Endothelial cell of umbilical vein (primary cell): ENCODE data around the gene DDX31. TPM values are rescaled to one million over a fixed set of nuclear protein-coding genes. Genes with fewer than 3 reads are reported as not detected.

Experiments
- BruUV-seq: library from RNA; stranded (reverse); fragments of 400-500 nt; replicated peaks from 2 replicates; lab custom pipeline; 2021; lab: Mats Ljungman, UMichigan
- CTCF ChIA-PET: fragments of 300-600, 350-600 bp; sonication (Branson Sonifier 250); formaldehyde crosslinking; loops from one replicate; lab custom pipeline; 2021; ENCODE audit warnings: antibody characterized with exemption, inconsistent platforms; lab: Charles Lee
- POLR2A ChIA-PET: fragments of 300-600, 350-600 bp; sonication (Branson Sonifier 250); formaldehyde crosslinking; loops from one replicate; lab custom pipeline; 2021; ENCODE audit warnings: antibody characterized with exemption, inconsistent platforms; lab: Charles Lee
- DNase-seq: peaks from one replicate; pipeline ENCODE4 v3.0.0-alpha.2; 2011; ENCODE audit warnings: low read depth, low spot score
- FAIRE-seq: peaks from 2 replicates; lab custom pipeline; 2011; peaks lifted over from hg19 to GRCh38; lab: Jason Lieb, UNC
- H2AFZ ChIP-seq: 2 replicates; pipeline ENCODE4 v1.6.0; 2012; ENCODE audit warnings: low read depth, low read length, control low read depth, inconsistent platforms
- H3K27ac ChIP-seq: 2 replicates; pipeline ENCODE4 v1.5.1; 2011; ENCODE audit warnings: low read depth, mild to moderate bottlenecking, control low read depth, low read length, moderate library complexity; ENCODE audit not compliant: insufficient read depth
- H3K27me3 ChIP-seq, 2 experiments: 2 replicates each; pipeline versions ENCODE4 v1.6.0 to v1.6.1; 2011; ENCODE audit warnings: low read length in 2 of 2, mixed read lengths in 1 of 2; ENCODE audit not compliant: control insufficient read depth in 2 of 2, insufficient read depth in 2 of 2
- H3K36me3 ChIP-seq, 2 experiments: 2 replicates in 1 of 2; 3 replicates in 1 of 2; pipeline ENCODE4 v1.5.1; 2011; ENCODE audit warnings: low read length in 2 of 2, mild to moderate bottlenecking in 1 of 2, moderate library complexity in 1 of 2; ENCODE audit not compliant: control insufficient read depth in 2 of 2, insufficient read depth in 2 of 2; ENCODE audit errors: extremely low read depth in 1 of 2
- H3K4me1 ChIP-seq: 3 replicates; pipeline ENCODE4 v1.5.1; 2011; ENCODE audit warnings: mild to moderate bottlenecking, low read length; ENCODE audit not compliant: control insufficient read depth, insufficient read depth; ENCODE audit errors: extremely low read depth
- H3K4me2 ChIP-seq: 2 replicates; pipeline ENCODE4 v1.6.1; 2011; ENCODE audit warnings: low read length, control low read depth, mixed read lengths; ENCODE audit not compliant: insufficient read depth
- H3K4me3 ChIP-seq, 3 experiments: fragments of 200-600 bp in 1 of 3; sonication (generic), shearing (Covaris generic) in 1 of 3; replicated peaks in 1 of 3; 2 replicates each; pipeline ENCODE4 v1.5.1; 2011 to 2016; ENCODE audit warnings: control low read depth in 3 of 3, low read length in 3 of 3, mild to moderate bottlenecking in 2 of 3, inconsistent platforms in 1 of 3, low read depth in 1 of 3, moderate library complexity in 1 of 3; ENCODE audit not compliant: insufficient read depth in 1 of 3
- H3K79me2 ChIP-seq: 2 replicates; pipeline ENCODE4 v1.6.0; 2012; ENCODE audit warnings: low read length, inconsistent platforms; ENCODE audit not compliant: control insufficient read depth, insufficient read depth
- H3K9ac ChIP-seq: replicated peaks from 2 replicates; pipeline ENCODE3; 2011; ENCODE audit warnings: low read length, control low read depth; ENCODE audit not compliant: insufficient read depth; ENCODE audit errors: extremely low read depth
- H3K9me1 ChIP-seq: replicated peaks from 3 replicates; pipeline ENCODE4 v1.6.0; 2011; ENCODE audit warnings: mild to moderate bottlenecking, low read length; ENCODE audit not compliant: control insufficient read depth, insufficient read depth; ENCODE audit errors: extremely low read depth
- H3K9me3 ChIP-seq: replicated peaks from 2 replicates; pipeline ENCODE4 v1.5.1; 2012; ENCODE audit warnings: low read length, inconsistent platforms; ENCODE audit not compliant: control insufficient read depth, insufficient read depth
- H4K20me1 ChIP-seq: replicated peaks from 2 replicates; pipeline ENCODE3; 2011; ENCODE audit warnings: mild to moderate bottlenecking, low read length; ENCODE audit not compliant: control insufficient read depth, insufficient read depth; ENCODE audit errors: extremely low read depth
- CTCF ChIP-seq, 2 donors: IDR thresholded peaks; 1 replicate in 1 of 2; 2 replicates in 1 of 2; pipeline ENCODE4 v1.5.1; 2011; ENCODE audit warnings: low read length in 2 of 2, mild to moderate bottlenecking in 2 of 2, moderate library complexity in 2 of 2, control low read depth in 1 of 2, inconsistent platforms in 1 of 2, low read depth in 1 of 2; ENCODE audit not compliant: insufficient read depth in 1 of 2; ENCODE audit errors: extremely low read depth in 1 of 2
- EZH2 ChIP-seq: IDR thresholded peaks from 2 replicates; pipeline ENCODE4 v1.6.1; 2012; ENCODE audit warnings: borderline replicate concordance, low read depth, mild to moderate bottlenecking, moderate library complexity, low read length, inconsistent platforms; ENCODE audit not compliant: severe bottlenecking
- FOS ChIP-seq: IDR thresholded peaks from 2 replicates; pipeline ENCODE4 v1.6.1; 2011; ENCODE audit warnings: mild to moderate bottlenecking, low read length, moderate library complexity, borderline replicate concordance; ENCODE audit not compliant: insufficient read depth
- GATA2 ChIP-seq: IDR thresholded peaks from 2 replicates; pipeline ENCODE4 v1.7.0; 2011; ENCODE audit warnings: low read depth, mild to moderate bottlenecking, moderate library complexity, mixed read lengths, low read length; ENCODE audit not compliant: insufficient read length, insufficient read depth
- JUN ChIP-seq: IDR thresholded peaks from 2 replicates; pipeline ENCODE4 v1.6.1; 2011; ENCODE audit warnings: borderline replicate concordance, low read depth; ENCODE audit not compliant: insufficient read length, insufficient read depth
- MAX ChIP-seq: IDR thresholded peaks from 2 replicates; pipeline ENCODE4 v1.6.1; 2011; ENCODE audit not compliant: insufficient read depth, insufficient read length
- MYC ChIP-seq: IDR thresholded peaks from one replicate; pipeline ENCODE4 v1.6.1; 2011; ENCODE audit warnings: mild to moderate bottlenecking, low read depth, low read length
- POLR2A ChIP-seq: IDR thresholded peaks from 2 replicates; pipeline ENCODE4 v1.6.1; 2012; ENCODE audit warnings: low read depth, mild to moderate bottlenecking, control low read depth, low read length
- POLR2AphosphoS5 ChIP-seq: IDR thresholded peaks from 2 replicates; pipeline ENCODE4 v1.6.1; 2012; ENCODE audit warnings: low read depth, mild to moderate bottlenecking, control low read depth, low read length, moderate library complexity; ENCODE audit not compliant: insufficient read depth
- dilution Hi-C: fragments of 300-500 bp; cut with MboI; formaldehyde crosslinking; loops from one replicate; pipeline ENCODE4 v1.15.0; 2019; ENCODE audit warnings: low sequenced_read_pairs; ENCODE audit not compliant: extremely low pct_ligation_motif_present
- intact Hi-C: fragments of 100-400 bp; cut with micrococcal nuclease; formaldehyde crosslinking; loops from one replicate; pipeline ENCODE4 v1.10.0; 2022
- polyA plus RNA-seq, 4 experiments: library from polyadenylated mRNA; depleted of rRNA in 3 of 4; stranded (reverse) in 3 of 4; unstranded in 1 of 4; fragments of >200 nt; gene quantifications; 2 replicates each; pipeline versions ENCODE4 v1.2.1 to v1.2.3, GENCODE V29; 2011 to 2012; ENCODE audit warnings: missing spikeins in 1 of 4
- total RNA-seq: library from RNA; stranded (reverse); gene quantifications from 2 replicates; pipeline ENCODE4 v1.2.3, GENCODE V29; 2021

The DDX31 gene
- total and polyA plus RNA-seq, 2 donors (not counting 3 experiments of a cell fraction or from before 2014, with no cell fraction given), result 8.0 to 16.3 TPM

- H3K27ac ChIP-seq, result no peak overlapping the region
- intact Hi-C loops (no loop called here), dilution Hi-C loops (no loop called here)
- H3K4me2 ChIP-seq, result no peak overlapping the region
- CTCF ChIA-PET, result interaction anchor here (1.6 kb wide), 1 partner anchor 10 kb away, joined by 3 read pairs; no protein-coding TSS in a partner anchor
- FAIRE-seq (no peak), DNase-seq (no peak)
- POLR2A ChIA-PET, result no interaction called here
- H3K27me3 ChIP-seq, result no peaks in the 10 kb centered on the region
- H2AFZ ChIP-seq, result no peak overlapping the region
- TF ChIP-seq EZH2, result no peak
- no peak for TF ChIP-seq CTCF (IDR thresholded peaks at IDR 0.05; ENCODE audit: extremely low read depth in 1 of 2, insufficient read depth in 1 of 2, low read depth in 1 of 2, low read length in 2 of 2)
- no peak for TF ChIP-seq JUN
- no peak for TF ChIP-seq POLR2AphosphoS5
- no peak for TF ChIP-seq POLR2A
- TF ChIP-seq MYC, result no peak
- TF ChIP-seq GATA2, result no peak
- no peak for TF ChIP-seq MAX
- TF ChIP-seq FOS, result no peak
- H3K9ac ChIP-seq, result no peak overlapping the region
- H3K9me1 ChIP-seq, result no peaks in the 10 kb centered on the region
- peaks cover 57% of the 10 kb centered on the region for H3K79me2 ChIP-seq
- H3K36me3 ChIP-seq, result peaks cover 21 to 26% of the 10 kb centered on the region in 2 experiments
- H4K20me1 ChIP-seq, result peaks cover 2% of the 10 kb centered on the region
- BruUV-seq, result no TSS peak
- no peaks in the 10 kb centered on the region for H3K9me3 ChIP-seq
- no peak overlapping the region for H3K4me3 ChIP-seq
- no peaks in the 10 kb centered on the region for H3K4me1 ChIP-seq
Measured at GRCh38 chr9:132683873-132684272, 14.1 kb upstream of the DDX31 start.
